ENCODE results near the gene DNAH1.
A peak's percentile ranks its signal among the peaks of the same experiment; 100 is the strongest.

The DNAH1 gene

DNA sequence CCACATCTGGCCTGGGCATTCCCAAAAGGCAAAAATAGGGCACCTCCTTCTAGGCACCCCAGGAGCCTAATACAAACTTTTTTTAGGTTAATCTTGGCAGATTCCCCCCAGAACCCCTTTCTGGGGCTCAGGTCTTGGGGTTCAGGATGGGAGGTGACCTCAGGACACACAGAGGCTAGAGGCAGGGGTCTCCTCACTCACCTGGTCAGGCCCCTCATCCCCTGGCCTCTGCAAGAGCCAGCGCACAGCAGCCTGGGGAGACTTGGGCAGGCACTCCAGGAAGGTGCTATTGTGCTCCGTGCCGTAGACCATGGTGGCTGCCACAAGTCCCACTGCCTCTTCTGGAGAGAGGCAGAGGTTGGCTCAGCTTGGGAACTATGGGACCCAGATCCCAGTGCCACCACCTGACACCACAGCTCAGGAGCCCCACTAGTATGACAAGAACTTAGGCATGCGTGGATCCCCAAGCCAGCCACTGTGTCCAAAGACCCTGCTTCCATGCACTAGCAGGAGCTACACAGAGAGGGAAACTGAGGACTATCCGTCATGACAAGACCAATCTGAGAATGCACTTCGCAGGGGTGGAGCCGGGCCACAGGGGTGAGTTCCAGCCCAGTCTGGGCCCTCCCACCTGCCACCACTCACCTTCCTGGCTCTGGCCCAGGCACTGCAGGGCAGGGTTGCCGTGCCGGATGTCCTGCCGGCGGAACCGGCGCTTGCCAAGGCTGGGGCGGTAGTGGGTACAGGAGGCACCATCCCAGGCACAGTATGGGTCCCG is 121.4 kb downstream of the DNAH1 start:
- DNase-seq, result no peak

DNA sequence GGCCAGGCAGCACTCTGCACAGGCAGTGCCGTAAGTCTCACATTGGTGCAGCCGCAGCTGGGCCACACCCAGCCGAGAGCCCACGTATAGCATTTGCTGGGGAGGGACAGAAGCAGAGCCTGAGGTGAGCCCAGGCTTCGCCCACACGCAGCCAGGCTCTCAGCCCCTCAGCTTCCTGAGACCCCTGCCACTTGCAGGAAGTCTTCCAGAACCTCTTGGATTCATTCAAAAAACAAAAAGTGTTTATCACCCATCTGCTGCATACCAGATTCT is 121.9 kb downstream of the DNAH1 start:
- DNase-seq, result no peak

DNA sequence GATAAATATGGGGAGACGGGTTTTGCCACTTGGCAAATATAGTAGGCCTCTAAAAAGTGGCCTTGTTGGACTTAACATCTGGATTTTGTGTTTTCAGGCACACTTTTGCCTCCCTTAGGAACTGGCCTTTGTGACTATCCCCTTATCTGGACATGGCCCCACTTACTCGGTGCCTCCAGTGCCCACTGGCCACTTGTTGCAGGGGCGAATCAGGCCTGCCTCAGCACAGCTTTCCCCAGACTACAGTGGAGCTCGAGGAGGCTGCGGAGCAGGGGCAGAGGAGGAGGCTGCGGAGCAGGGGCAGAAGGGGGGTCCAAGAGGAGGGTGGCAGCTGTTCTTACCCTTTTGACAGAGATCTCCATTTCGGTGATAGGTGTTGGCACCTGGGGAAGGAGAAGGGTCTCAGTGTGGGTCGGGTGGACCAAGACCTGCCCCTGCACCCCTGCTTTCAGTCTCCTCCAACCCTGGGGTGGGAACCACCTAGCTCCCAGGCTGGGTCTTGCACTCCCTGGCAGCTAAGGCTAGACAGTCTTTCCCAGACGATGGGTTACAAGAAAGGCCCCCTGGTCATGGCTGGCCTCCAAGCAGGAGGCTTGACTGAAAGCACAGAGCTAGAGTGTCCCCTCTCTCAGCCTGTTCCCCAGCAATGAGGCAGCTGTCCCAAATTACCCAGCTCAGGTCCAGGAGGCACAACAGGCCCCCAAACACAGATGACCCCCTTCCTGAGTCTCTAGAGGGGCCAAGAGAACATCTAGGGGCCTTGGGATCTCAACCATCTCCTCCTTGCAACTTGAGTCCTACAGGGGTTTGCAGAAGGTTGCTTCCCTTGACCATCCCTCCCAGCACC is 122.7 kb downstream of the DNAH1 start:
- no peak for DNase-seq

DNA sequence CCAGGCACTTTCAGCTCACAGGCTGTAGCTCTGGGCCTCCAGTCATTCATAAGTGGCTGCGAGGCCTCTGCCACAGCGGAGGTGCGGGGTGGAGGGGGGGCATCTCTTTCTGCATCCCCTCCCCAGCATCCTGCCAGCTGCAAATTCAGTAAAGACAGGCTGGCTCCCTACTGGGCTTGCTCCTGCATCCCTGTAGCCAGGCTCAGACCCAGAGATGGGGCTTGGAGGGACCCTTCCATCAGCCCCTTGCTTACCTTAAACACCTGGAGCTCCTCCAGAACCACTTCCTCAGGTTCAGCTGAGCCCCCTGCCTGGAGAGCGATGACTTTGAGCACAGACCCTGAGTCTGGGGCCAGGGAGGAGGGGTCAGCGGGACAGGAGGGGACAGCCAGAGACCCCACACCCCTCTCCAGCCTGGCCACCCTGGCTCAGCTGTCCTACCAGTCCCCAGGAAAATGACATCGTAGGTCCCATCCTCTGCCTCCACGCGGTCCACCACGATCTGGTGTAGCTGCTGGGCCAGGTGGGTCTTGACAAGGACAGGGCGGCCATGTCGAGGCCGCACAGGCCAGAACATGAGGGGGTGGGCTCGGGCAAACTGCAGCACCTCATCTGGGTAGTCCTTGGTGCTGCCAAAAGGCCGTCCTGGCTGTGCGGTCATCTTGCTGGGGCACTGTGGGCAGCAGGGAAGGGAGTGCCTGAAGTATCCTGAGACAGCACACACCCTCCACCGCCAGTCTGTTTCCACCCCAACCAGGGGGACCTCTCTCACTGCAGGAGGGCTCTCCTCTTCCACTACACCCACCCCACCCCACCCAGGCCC is 123.5 kb downstream of the DNAH1 start:
- no peak for DNase-seq

DNA sequence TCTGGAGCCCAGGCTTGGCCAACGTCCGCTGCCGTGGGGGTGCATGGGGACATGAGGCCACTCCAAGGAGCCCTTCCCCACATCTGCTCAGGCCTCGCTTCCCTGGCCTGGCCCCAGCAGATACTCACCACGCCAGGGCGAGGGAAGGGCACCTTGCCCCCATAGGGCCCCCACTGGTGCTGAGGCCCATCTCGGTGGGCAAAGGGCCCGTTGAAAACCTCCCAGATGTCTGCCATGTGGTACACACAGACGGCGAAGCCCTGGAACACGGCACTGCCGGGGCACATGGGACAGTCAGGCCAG is 124.1 kb downstream of the DNAH1 start:
- no peak for DNase-seq

DNA sequence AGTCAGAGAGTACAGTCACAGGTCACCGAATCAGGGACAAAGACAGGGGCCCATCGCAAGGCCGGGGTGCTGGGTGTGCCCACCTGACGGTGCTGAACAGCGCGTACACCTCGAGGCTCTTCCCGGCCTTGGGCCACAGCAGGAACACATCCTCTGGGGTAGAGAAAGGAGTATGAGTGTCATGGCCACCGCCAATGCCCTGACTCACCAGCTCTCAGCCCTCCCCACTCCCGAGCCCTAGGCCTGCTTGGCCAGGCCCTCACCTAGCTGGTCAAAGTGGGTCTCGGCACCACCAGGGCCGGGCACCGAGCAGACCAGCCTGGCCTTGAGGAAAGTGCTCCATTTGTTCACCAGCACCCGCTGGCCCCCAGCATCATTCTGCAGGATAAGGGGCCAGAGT is 124.6 kb downstream of the DNAH1 start:
- DNase-seq, result no peak

DNA sequence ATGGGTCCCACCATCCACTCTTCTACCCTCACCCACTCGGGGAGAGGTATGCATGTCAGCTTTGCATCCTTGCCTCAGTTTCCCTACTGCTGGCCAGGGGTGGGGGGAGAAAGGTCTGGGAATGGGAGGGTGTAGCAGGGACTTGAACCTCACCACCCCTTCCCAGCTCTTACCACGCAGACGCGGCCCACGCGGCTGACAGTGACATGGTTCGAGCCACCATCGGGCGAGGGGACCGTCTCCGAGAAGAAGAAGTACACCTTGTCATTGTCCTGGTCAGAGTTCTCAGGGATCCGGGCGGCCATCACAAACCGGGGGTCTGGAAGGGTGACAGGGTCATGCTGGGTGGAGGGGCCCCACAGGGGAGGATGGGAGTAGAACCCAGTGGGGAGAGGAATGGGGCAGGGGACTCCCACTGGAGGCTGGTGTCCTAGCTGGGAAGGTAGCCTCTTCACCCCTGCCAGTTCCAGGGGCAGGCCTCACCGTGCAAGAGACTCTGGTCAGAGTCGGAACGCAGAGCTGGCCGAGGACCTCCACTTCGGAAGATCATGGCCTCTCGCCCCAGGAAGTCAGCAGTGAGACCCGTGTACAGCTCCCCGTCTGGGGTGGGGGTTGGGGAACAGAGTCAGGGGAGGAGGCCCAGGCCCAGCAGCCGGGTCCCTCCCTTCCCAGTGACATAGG is 125.1 kb downstream of the DNAH1 start:
- DNase-seq, result no peak

DNA sequence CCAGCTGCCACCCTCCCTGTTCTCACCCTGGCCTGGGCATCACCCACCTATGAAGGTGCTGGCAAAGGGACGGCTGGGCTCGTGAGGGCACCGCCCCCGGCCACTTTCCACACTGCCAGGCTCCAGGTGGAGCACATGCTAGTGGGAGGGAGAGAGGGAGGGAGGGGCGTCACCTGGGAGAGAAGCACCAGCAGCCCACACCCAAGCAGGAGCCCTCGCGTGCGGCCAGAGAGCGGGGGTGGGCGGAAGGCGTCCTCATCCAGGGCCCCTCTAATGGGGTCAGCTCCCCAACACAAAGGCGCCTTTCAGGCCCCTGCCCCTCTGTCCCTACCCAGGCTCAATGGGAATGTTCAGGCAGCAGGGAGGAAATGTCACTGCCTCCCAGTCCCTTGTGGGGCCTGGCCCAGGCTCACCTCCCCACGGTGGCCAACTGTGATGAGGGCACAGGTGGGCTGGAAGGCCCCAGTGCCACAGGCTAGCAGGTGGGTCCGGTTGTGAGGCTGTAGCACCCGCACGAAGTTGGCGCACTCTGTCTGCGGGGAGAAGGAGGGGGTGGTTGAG is 125.7 kb downstream of the DNAH1 start:
- DNase-seq, result no peak

DNA sequence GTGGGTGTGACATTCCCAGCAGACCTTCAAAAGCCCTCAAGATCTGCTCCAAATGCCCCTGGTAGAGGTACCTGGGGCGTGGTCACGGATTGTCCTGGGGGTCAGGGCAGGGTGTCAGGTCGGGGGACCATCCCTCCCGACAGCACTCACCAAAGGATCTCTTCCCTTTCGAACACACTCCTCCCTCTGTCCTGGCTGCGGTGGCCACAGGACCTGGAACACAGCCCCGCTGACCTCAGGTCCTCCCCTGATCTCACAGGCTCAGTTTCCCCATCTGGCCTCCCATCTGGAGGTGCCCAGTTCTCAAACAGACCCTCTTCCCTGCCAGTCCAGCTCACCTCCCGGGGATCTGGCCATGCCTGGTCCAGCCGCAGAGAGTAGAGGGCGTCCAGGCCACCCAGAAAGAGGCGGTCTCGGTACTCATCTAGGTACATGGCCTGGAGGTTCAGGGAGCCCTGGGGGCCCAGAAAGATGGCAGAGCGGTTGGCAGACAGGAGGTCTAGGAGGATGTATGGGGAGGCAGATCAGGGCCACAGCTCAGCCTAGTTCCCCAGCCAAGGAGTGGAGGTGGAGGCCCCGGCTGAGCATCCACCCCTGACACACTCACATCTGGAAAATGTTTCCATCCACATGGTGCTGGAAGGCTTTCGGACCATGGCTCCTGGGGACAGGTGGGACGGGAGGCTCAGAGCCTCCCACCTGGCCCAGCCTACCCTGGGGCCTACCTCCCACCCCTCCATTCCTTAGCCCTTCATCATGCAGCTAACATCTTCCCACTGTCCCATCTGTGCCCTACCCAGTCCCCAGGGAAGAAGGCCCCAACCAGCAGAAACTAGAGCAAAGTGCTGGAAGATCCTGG is 126.5 kb downstream of the DNAH1 start:
- no peak for DNase-seq

DNA sequence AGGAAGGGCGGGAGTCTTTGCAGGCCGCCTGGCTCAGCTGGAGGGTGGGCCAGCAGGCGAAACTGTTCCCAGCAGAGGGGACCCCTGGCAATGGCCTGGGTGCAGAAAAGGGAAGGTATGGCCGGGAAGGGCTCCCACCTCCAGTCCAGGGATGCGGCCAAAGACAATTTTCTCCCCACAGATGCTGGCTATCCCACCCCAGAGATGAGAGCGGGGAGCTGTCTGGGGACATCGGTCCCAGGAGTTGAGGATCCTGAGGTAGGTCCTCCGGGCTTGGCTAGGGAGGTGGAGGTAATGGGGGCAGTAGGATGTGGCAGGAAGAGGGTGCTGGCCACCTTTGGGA is 127.1 kb downstream of the DNAH1 start:
- DNase-seq, result no peak

DNA sequence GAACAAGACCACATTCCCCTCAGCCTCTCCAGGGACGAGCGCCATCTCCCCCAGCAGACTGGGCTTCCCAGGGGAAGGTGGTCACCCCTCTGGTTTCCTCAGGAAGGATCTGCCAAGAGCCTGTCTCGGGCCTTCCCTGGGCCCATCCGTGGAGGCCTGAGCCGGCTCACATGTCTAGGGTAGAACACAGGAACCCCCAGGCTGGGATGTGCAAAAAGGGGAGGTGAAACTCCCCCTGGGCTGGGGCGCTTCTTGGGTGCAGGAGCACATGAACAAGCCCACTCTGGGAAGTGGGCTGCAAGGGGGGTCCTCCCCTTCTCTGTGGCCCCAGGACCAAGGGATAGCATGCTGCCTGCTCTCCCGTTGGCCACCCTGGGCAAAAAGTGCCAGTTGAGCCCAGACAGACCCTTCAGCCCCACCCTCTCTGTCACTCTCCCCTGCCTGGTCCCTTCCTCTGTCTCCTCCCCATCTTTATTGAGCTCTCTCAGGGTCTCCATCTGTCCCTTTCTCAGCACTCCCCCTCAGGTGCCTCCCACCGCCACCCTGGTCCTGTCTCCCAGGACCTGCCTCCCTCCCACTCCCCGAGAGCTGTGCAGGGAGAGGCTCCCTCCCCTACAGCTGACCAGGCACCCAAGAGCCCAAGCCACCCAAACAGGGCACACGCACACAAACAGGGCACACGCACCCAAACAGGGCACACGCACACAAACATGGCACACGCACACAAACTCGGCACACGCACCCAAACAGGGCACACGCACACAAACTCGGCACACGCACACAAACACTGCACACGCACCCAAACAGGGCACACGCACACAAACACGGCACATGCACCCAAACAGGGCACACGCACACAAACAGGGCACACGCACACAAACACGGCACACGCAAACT is 127.9 kb downstream of the DNAH1 start:
- DNase-seq, result no peak

DNA sequence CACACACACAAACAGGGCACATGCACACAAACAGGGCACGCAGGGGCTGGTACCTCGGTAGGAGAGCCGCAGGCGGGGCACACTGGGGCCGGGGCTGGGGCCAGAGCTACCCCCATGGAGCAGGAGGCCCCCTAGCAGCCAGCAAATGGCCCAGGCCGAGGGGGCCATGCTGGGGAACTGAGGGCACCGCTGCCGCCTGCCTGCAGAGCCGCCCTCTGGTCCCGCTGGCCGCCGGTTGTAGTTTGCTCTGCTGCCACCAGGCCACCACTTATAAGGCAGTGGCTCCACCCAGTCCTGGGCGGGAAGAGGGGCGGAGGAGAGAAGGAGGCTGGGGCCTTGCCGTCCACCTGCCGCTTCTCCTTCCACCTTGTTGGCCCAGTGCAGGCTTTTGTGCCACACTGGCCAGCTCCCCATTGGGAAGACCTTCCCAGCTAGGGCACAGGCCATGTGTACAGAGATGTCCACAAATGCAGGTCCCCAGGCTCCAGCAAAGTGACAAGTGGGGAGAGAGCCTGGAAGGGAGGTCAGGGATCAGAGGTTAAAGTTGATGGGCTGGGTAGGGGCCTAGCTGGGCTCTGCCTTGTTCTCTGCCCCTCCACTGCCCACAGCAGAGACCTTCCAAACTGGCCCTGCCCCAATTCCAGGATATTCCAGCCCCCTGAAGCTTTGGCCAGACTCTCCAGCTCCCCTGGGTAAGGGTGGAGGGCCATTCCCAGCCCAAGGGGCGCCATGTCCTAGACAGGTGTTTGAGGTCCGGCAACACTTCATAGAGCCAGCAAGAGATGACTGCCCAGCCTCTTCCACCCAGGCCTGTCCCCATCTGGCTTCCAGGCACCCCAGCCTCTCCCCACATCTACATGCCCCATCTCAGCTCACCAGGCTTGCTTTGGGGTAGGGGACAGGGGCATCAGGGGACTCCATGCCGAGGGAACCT is 129.0 kb downstream of the DNAH1 start, which contains the start of gene SEMA3G:
SEMA3G (minus strand) TSS at position 244 of the 934 bp plus-strand sequence; CDS start at position 168, 76 bp downstream.
- peak; percentile 80 for DNase-seq

DNA sequence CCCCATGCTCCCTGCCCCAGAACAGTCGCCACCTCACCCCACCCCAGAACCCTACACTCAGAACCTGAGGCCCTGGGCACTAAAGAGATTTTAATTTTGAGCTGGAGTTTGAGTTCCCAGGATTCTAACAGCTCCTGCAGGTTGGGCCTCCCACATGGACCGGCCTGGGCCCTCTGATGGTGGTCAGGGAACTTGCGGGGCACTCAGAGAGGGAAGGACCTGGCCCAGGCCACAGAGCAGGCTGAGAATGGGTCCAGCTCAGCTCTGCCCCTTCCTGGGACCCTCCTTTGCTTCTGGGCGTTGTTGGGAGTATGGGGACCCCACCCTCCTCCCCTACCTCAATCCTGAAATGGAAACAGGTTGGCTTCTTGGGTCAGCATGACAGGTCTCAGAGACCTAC is 129.9 kb downstream of the DNAH1 start:
- no peak for DNase-seq

DNA sequence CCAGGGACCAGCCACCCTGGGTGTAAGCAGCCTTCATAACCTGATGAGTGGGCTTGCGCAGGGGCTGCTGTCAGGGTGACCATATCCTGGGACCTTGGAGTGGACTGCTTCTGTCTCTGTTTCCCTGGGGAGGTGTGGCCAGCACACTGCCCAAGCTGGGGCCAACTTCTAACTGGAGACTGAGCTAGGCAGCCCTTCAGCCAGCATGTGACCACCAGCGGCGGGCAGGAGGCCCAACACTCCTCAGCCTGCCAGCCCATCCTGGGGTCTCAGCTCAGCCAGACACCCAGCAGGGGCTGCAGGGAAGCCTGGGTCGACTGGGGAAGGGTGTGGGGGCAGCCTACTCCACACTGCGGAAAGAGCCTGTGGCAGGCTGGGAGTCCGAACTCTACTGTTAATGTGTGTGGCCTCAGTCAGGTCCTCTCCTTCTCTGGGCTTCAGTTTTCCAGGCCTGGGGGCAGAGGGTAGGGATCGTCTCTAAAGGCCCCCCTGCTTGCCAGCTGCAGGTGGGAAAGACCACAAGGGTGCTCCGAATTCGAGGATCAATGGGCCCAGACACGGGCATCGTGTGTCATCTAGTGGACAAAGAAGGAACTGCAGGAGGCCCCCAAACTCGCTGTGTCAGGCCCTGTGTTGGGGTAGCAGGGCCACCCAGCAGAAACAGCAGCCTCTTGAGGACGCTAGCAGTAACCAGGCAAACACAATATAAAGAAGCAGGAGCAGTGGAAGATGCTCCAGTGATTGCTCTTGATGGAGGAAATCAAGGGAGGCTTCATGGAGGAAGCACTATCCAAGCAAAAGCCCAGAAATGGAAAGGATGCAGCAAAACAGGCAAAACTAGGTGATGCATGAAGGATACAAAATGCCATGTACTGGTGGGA is 130.8 kb downstream of the DNAH1 start:
- peak; percentile 72 for DNase-seq

DNA sequence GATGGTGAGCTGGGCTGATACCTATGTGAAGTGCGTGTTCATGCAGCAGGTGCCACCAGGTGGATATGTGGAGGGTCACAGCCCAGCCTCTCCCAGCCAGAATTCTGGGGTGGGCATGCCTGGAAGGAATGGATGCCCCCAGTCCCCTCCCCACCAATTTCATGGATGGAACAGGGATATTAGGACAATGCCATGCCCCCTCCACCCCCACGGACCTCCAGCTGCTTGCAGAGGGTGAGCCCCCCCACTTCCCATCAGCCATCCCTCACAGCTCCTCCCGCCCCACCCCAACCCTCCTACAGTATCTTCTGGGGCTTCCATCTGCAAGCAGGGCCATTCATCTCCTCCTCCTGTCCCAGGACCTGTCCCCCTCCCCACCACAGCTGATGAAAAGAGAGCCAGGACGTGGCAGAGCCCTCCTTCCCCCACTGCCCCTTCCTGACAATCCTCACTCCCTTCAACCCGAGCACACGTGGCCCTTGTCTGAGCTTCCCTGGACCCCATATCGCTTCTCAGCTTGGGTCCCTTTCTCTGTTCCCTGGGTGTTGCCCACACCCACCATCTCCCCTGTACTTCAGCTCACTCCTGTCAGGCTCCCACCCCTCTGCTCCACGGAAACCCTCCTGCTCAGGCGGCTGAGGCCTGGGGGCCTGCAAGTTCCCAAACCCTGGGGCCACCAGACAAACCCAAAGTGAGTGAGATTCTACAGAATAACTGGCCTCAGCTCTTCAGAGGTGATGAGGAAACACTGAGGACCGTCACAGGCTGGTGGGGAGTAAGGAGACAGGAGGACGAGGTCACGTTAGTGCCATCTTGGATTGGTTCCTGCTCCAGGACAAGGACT is 131.6 kb downstream of the DNAH1 start:
- DNase-seq, result no peak
